AG04449 (cell line): ENCODE data around the gene MGAT4C.
"Not testable (repeated sequence)": the region's sequence is repeated elsewhere in the genome, so short reads cannot be mapped to it uniquely, and the experiment has no call there.

Experiments used
- CTCF ChIA-PET: fragments of 350-600 bp; formaldehyde crosslinking; extraction: SDS; loops from one replicate; lab custom pipeline; 2021; ENCODE audit warnings: antibody characterized with exemption; lab: Yijun Ruan, JAX
- POLR2A ChIA-PET: fragments of 400-600, 350-600 bp; formaldehyde crosslinking; extraction: SDS; loops from one replicate; lab custom pipeline; 2020; ENCODE audit warnings: antibody characterized with exemption, inconsistent platforms; lab: Yijun Ruan, JAX
- DNase-seq: peaks from one replicate; pipeline ENCODE4 v3.0.0-alpha.2; 2010; ENCODE audit warnings: low read depth, low spot score
- H3K4me3 ChIP-seq: 2 replicates; pipeline ENCODE4 v1.5.1; 2011; ENCODE audit warnings: low read depth, mild to moderate bottlenecking, control low read depth, low read length
- CTCF ChIP-seq: IDR thresholded peaks from one replicate; pipeline ENCODE4 v1.5.1; 2011; ENCODE audit warnings: mild to moderate bottlenecking, moderate library complexity, low read length, control low read depth, inconsistent platforms; ENCODE audit not compliant: insufficient read depth; ENCODE audit errors: missing control alignments

Gene MGAT4C

GRCh38 chr12:86256163-86256562 lies at the start of gene MGAT4C:
MGAT4C (minus strand) TSS chr12:86256391.
- DNase-seq = no peak
- ChIA-PET POLR2A (no interaction called here), CTCF (no interaction called here)
- no peak for TF ChIP-seq CTCF
- H3K4me3 ChIP-seq = no peak within 1 kb of the TSS

GRCh38 chr12:86296396-86296795 lies 40.2 kb upstream of the MGAT4C start:
- POLR2A ChIA-PET, H3K4me3 ChIP-seq, CTCF ChIA-PET, DNase-seq: not testable (repeated sequence)

- no peak overlapping the region for H3K4me3 ChIP-seq
- ChIA-PET CTCF (no interaction called here), POLR2A (no interaction called here)
- TF ChIP-seq CTCF = no peak
- DNase-seq = no peak
Measured at GRCh38 chr12:86293682-86294240, 37.6 kb upstream of the MGAT4C start.

- no peak for DNase-seq
- H3K4me3 ChIP-seq = no peak overlapping the region
- TF ChIP-seq CTCF = no peak
- CTCF ChIA-PET = no interaction called here
- POLR2A ChIA-PET = no interaction called here
Measured at GRCh38 chr12:86292480-86292879, 36.3 kb upstream of the MGAT4C start.

GRCh38 chr12:86290615-86291014 lies 34.4 kb upstream of the MGAT4C start:
- no peak for TF ChIP-seq CTCF
- ChIA-PET CTCF (no interaction called here), POLR2A (no interaction called here)
- H3K4me3 ChIP-seq = no peak overlapping the region
- no peak for DNase-seq

GRCh38 chr12:86286119-86286518 lies 29.9 kb upstream of the MGAT4C start:
- CTCF ChIA-PET = no interaction called here
- no peak for TF ChIP-seq CTCF
- DNase-seq = no peak
- no peak overlapping the region for H3K4me3 ChIP-seq
- POLR2A ChIA-PET = no interaction called here

GRCh38 chr12:86283620-86284019 lies 27.4 kb upstream of the MGAT4C start:
- no peak for DNase-seq
- ChIA-PET CTCF (no interaction called here), POLR2A (no interaction called here)
- H3K4me3 ChIP-seq = no peak overlapping the region
- TF ChIP-seq CTCF = no peak
